Cardiac fibroblast (primary cell): Measurements from ENCODE around the gene TIPARP.

ENCODE experiments used
- DNase-seq, 2 donors: peaks; one replicate each; pipeline versions ENCODE4 v3.0.0 to v3.0.0-alpha.2; 2010; ENCODE audit warnings: low read depth in 2 of 2
- H3K4me3 ChIP-seq, 2 donors: replicated peaks in 1 of 2; 1 replicate in 1 of 2; 2 replicates in 1 of 2; pipeline ENCODE4 v1.5.1; 2011; ENCODE audit warnings: low read depth in 2 of 2, low read length in 2 of 2, mild to moderate bottlenecking in 2 of 2, moderate library complexity in 1 of 2
- TF ChIP-seq, protein P1 (sequence below): IDR thresholded peaks from one replicate; pipeline ENCODE4 v1.5.1; 2011; ENCODE audit warnings: low read depth, mild to moderate bottlenecking, low read length, inconsistent platforms

The TIPARP gene

DNA sequence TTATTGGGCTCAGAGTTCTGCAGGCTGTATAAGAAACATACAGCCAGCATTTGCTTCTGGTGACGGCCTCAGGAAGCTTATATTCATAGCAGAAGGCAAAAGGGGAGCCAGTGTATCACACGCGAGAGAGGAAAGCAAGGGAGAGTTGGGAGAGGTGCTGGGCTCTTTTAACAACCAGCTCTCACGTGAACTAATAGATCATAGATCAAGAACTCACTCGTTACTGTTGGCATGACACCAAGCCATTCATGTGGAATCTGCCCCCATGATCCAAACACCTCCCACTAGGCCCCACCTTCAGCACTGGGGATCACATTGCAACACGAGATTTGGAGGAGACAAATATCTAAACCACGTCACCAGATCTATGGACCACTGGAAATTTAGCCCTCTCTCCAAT, 70.2 kb downstream of the TIPARP start:
- DNase-seq, result no peak
- TF ChIP-seq, protein P1, sequence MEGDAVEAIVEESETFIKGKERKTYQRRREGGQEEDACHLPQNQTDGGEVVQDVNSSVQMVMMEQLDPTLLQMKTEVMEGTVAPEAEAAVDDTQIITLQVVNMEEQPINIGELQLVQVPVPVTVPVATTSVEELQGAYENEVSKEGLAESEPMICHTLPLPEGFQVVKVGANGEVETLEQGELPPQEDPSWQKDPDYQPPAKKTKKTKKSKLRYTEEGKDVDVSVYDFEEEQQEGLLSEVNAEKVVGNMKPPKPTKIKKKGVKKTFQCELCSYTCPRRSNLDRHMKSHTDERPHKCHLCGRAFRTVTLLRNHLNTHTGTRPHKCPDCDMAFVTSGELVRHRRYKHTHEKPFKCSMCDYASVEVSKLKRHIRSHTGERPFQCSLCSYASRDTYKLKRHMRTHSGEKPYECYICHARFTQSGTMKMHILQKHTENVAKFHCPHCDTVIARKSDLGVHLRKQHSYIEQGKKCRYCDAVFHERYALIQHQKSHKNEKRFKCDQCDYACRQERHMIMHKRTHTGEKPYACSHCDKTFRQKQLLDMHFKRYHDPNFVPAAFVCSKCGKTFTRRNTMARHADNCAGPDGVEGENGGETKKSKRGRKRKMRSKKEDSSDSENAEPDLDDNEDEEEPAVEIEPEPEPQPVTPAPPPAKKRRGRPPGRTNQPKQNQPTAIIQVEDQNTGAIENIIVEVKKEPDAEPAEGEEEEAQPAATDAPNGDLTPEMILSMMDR, result no peak
- H3K4me3 ChIP-seq, result no peak overlapping the region

DNA sequence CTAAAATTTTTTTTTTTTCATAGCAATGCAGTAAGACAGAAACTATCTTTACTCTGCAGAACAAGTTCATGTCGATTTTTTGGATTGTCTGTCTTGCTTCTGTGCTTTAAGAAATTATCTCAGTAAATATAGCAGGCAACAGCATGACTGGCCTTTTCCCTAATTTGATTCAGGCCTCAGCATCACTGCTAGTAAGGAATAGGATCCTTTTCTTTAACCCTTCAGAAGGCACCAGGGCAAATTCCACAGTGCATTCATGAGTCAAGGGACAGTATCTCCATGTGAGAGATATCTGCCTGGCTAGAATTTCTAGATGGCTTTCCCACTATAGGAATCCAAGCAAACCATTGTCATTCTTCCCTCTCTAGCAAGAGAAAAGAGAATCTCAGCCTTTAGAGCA, 71.4 kb downstream of the TIPARP start:
- DNase-seq, result no peak
- H3K4me3 ChIP-seq, result no peak overlapping the region
- TF ChIP-seq, protein P1, result no peak

DNA sequence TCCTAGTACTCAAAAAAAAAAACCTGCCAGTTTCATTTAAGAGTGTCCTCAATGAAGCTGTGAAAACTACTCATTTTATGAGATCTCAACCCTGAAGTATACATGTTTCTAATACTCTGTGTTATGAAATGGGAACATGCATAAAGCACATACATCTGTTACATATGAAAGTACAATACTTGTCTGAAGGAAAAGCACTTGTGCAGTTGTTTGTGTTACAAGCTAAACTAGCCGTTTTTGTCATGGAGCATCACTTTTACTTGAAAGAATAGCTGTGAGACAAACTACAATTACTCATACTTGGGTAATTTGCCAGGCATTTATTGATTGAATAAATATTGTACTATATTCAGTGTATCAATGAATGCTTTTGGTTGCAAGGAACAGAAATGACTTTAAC, 72.7 kb downstream of the TIPARP start:
- TF ChIP-seq, protein P1, result no peak
- no peak overlapping the region for H3K4me3 ChIP-seq
- DNase-seq, result no peak

DNA sequence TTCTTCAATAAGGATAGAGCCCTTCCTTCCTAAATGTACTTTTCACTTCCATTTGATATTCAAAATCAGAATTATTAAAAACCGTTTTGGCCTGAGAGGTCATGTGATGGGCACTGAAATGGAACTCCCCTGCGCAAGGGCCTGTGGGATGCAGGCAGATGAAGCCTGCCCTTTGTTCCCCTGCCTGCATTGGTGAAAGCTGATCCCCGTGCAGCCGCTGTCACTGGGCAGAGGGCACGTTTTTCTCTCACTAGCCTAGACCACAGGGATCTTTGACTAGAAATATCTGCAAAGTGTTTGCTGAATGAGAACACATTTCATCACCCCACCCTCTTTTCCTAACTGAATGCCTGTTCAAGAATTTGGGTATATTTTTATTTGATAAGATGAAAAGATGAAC, 74.9 kb downstream of the TIPARP start:
- no peak overlapping the region for H3K4me3 ChIP-seq
- TF ChIP-seq, protein P1, result no peak
- DNase-seq, result peak in 1 of 2 donors; percentile 26

DNA sequence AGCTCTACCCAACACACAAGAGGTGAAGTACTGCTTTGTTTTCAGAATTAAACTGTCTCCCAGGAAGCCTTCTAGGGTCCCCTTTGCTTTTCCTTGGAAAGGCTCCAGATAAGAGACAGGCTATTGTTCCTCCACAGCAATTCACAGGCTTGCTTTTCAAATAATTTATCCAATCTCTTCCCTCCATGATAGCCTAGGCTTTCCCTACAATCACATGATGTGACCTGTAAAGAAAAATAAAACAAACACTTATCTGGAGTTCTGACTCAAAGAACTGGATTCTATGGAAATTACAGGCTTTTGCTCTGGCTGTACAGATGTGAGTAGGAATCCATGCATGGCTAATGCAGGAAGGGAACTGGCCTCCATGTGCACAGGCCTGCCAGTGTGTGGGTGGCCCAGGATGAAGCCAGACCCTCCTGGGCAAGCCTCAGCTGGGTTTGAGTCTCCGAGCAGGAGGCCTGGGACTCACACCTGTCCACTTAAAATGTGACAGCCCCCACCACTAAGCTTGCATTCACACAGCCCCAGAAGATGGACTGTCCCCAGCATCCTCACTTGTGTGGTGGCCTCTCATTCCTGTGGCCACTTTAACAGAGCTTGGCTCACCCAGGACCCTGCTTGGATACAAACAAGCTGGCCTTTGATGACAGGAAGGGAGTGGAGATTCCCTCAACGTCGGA, 75.9 kb downstream of the TIPARP start:
- no peak overlapping the region for H3K4me3 ChIP-seq
- TF ChIP-seq, protein P1, result no peak
- peak; percentile 23 to 40 for DNase-seq

DNA sequence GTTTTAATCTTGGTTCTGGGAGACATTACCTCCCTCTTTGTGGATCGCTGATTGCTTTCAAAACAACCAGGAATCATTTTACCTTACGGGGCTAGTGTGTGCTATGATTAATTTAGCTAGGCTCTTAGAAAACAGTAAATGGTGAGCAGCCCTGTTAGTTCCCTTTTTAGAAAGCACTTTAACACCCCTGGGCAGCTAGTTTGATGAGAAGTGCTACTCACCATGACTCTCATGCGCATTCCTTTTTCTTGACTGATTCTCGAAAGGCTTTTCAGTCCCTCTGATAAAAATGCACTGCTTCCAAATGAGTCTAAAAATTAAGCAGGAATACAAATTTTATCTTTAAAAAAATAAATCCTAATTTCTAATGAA, 76.5 kb downstream of the TIPARP start:
- H3K4me3 ChIP-seq, result no peak overlapping the region
- TF ChIP-seq, protein P1, result no peak
- peak; percentile 38 to 48 for DNase-seq
